D721Med (cell line): ENCODE measurements around the gene STK32B.

ENCODE experiments used
- DNase-seq: peaks from one replicate; pipeline ENCODE4 v3.0.0; 2011; ENCODE audit warnings: low spot score; ENCODE audit not compliant: insufficient read length
- FAIRE-seq: peaks from 2 replicates; lab custom pipeline; 2011; peaks lifted over from hg19 to GRCh38; lab: Jason Lieb, UNC
- TF ChIP-seq, protein P1 (sequence below): IDR thresholded peaks from 2 replicates; pipeline ENCODE4 v1.5.1; 2012; ENCODE audit warnings: mild to moderate bottlenecking, control low read depth; ENCODE audit not compliant: insufficient read depth; ENCODE audit errors: missing control alignments

STK32B gene

DNA sequence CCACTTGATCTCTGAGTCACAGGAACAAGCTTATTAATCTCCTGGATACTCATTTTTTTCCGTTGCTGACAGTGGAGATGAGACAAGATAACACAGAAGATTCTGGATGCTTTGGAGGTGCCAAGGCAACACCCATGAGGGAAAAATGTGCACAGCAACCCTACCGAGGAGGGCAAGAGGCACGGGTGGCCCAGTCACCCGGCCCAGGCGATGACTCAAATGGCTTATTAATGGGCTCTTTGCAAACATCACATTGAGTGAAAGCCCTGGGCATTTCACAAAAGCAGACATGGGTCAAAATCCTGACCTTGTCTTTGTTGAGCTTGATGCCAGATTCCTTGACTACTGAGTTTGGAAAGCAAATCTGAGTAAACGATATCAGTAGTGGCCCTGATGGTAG, 315.1 kb downstream of the STK32B start:
- TF ChIP-seq, protein P1, sequence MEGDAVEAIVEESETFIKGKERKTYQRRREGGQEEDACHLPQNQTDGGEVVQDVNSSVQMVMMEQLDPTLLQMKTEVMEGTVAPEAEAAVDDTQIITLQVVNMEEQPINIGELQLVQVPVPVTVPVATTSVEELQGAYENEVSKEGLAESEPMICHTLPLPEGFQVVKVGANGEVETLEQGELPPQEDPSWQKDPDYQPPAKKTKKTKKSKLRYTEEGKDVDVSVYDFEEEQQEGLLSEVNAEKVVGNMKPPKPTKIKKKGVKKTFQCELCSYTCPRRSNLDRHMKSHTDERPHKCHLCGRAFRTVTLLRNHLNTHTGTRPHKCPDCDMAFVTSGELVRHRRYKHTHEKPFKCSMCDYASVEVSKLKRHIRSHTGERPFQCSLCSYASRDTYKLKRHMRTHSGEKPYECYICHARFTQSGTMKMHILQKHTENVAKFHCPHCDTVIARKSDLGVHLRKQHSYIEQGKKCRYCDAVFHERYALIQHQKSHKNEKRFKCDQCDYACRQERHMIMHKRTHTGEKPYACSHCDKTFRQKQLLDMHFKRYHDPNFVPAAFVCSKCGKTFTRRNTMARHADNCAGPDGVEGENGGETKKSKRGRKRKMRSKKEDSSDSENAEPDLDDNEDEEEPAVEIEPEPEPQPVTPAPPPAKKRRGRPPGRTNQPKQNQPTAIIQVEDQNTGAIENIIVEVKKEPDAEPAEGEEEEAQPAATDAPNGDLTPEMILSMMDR = no peak
- FAIRE-seq (no peak), DNase-seq (no peak)

- DNase-seq (no peak), FAIRE-seq (no peak)
- TF ChIP-seq, protein P1 = no peak
Measured at GRCh38 chr4:5368426-5368825, 317.1 kb downstream of the STK32B start.

DNA sequence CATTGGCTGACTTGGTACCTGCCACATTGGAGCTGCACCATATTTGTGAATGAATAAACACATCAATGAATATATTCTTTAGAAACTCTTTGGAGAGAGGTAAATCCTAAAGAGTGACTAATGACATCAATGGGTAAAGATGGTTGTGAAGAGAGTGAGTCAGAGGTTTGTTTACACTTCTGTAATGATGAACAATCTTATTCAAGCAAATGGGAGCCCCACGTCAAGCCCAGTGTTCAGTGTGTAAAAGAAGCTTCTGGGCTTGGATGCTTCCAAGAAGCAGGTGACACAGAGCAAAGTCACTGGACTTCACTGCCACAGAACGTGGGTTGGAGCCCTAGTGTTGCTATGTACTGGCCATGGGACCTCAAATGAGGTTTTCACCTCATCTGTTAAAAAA, 319.0 kb downstream of the STK32B start:
- DNase-seq (no peak), FAIRE-seq (no peak)
- TF ChIP-seq, protein P1 = no peak

DNA sequence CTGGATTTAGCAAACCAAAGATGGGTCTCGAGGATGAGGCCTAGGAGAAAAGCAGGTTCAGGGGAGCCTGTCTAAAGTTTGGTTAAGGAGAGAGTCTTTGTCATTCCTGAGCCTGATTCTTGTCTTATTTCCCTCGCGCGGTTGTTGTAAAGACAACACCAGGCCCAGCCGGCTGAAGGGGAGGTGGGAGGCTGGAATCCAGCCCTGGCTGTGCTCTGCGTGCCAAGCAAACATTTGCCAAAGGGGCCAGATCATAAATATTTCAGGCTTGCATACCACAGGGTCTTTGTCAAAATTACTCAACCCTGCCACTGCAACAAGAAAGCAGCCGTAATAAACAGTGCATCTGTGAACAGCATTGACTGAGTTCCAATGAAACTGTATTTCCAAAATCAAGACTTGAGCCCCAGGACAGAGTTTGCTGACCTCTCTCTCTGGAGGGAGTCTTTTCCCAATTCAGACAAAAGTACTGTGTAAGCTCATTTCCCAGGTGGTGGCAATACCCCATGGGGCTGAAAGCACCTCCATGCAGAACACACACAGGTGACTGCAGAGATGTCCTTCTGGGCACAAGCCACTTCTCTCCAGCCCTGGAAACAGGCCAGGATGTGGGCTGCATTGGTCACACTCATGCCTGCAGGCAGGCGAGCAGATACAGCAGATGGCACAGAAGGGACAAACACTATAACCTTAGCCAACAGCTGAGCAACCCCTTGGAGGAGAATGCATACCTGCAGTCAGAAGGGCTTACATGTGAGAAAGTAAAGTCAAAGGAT, 320.3 kb downstream of the STK32B start:
- no peak for FAIRE-seq
- TF ChIP-seq, protein P1 = no peak
- DNase-seq = no peak

DNA sequence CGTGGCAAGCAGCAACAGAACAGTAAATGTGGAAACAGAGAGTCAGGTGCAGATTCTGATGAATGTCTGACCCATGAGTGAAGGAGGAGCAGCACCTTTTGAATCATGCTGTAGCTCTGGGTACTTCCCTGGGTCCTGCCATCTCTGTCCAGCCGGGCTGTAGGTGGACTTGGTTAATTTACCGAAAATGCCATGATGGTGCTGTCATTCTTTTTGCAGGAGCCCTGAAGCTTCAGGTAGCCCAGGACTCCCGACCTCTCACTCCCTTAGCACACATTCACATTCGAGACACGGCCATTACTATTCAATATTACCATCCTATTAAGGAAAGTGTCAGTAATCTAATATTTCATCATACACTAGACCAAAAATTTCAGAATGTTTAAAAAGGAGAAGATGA, 320.9 kb downstream of the STK32B start:
- DNase-seq (no peak), FAIRE-seq (no peak)
- TF ChIP-seq, protein P1 = no peak

DNA sequence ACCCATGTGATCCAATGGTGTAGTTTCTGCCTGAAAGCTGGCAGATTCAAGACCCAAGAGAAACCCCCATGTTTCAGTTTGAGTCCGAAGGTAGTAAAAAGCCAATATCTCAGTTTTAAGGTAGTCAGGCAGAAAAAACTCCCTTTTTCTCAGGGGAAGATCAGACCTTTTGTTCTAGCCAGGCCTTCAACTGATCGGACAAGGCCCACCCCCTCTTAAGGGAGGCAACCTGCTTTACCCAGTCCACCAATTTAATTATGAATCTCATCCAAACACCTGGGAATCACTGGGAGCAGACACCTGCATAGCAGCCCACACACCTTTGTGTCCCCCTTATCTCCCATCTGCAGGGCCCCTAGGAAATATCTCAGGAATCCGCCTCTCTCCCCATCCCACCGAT, 322.0 kb downstream of the STK32B start:
- no peak for DNase-seq
- TF ChIP-seq, protein P1 = no peak
- no peak for FAIRE-seq

GRCh38 chr4:5374592-5374991, 323.3 kb downstream of the STK32B start:
- no peak for FAIRE-seq
- no peak for DNase-seq
- TF ChIP-seq, protein P1 = no peak
